ENCODE data around the gene ENAH. TPM values are rescaled to one million over a fixed set of nuclear protein-coding genes. Genes with fewer than 3 reads are reported as not detected.

The ENAH gene
- total RNA-seq, 1 experiment from 2014 or later: 100 TPM

- CTCF ChIA-PET: no interaction called here
- ATAC-seq (no peak), DNase-seq (ENCODE audit: low read depth, low spot score) (no peak)
- RAD21 ChIA-PET (ENCODE audit: low non-redundant PET in 1 of 2, low total read pairs in 2 of 2, uncharacterized antibody in 2 of 2, unreplicated experiment in 2 of 2): no interaction called here
- Histone ChIP-seq H3K36me3 (ENCODE audit: control insufficient read depth in 1 of 2, insufficient read depth in 2 of 2, low read length in 2 of 2) (no peaks in the 10 kb centered on the region), H3K79me2 (ENCODE audit: insufficient read depth, low read length) (no peaks in the 10 kb centered on the region), H3K9me3 (ENCODE audit: control insufficient read depth in 1 of 2, insufficient read depth in 1 of 2, low read depth in 1 of 2, low read length in 2 of 2) (no peaks in the 10 kb centered on the region), H3K9ac (ENCODE audit: low read length) (no peak overlapping the region), H3K4me1 (ENCODE audit: control insufficient read depth in 1 of 2, insufficient read depth in 2 of 2, low read length in 2 of 2) (peaks cover 30 to 70% of the 10 kb centered on the region in 2 experiments), H3K4me2 (ENCODE audit: low read length) (no peak overlapping the region), H3K4me3 (replicated peaks in 1 of 2; ENCODE audit: low read depth in 1 of 2, low read length in 2 of 2) (no peak overlapping the region), H3K27ac (ENCODE audit: low read depth, low read length) (no peak overlapping the region), H2AFZ (ENCODE audit: low read depth, low read length, poor library complexity, severe bottlenecking) (no peak overlapping the region), H4K20me1 (ENCODE audit: insufficient read depth) (no peaks in the 10 kb centered on the region), H3K9me2 (ENCODE audit: insufficient read depth) (no peaks in the 10 kb centered on the region), H3K27me3 (ENCODE audit: insufficient read depth, low read length) (no peaks in the 10 kb centered on the region)
- no TSS peak for BruUV-seq (replicated peaks)
- TF ChIP-seq EGR1 (IDR thresholded peaks at IDR 0.05; ENCODE audit: low read depth) (no peak), REST (IDR thresholded peaks at IDR 0.05; ENCODE audit: low read depth) (no peak), MAX (IDR thresholded peaks at IDR 0.05) (no peak), RAD21 (IDR thresholded peaks at IDR 0.05; ENCODE audit: low read depth) (0 out of 2 replicates have a peak, but pooled peaks have one; percentile 20), CTCF (IDR thresholded peaks at IDR 0.05 in 2 of 3, conservative IDR thresholded peaks at IDR 0.05 in 1 of 3; ENCODE audit: borderline replicate concordance in 1 of 3, insufficient read depth in 1 of 3, low read depth in 2 of 3, low read length in 2 of 3) (peak in 2 of 3 experiments; percentile 16 to 26; a peak in 2 of 6 replicates)
- intact Hi-C loops (cut with micrococcal nuclease): no loop called here
- POLR2A ChIA-PET: no interaction called here
Observed at GRCh38 chr1:225451840-225452515, 200.9 kb downstream of the ENAH start.
